Measurements from ENCODE around the gene ACHE. TPM values are rescaled to one million over a fixed set of nuclear protein-coding genes. Genes with fewer than 3 reads are reported as not detected.

The ACHE gene
- total and polyA plus RNA-seq, 7 donors, result 10.7 to 99.2 (median 23.8) TPM

GRCh38 chr7:100867040-100867775 is 28.5 kb downstream of the ACHE start, which contains the start of gene TRIP6:
TSS of gene TRIP6 (plus strand) at chr7:100867387. CDS start at chr7:100867498, 111 bp downstream.
- intact Hi-C loops (cut with DNase I), result no loop called here
- Histone ChIP-seq H3K27ac (peak within 1 kb of the TSS; percentile 83), H3K27me3 (ENCODE audit: insufficient read depth in 3 of 3, low read length in 2 of 3) (no peaks in the 10 kb centered on the region), H3K36me3 (ENCODE audit: insufficient read depth in 1 of 2, low read depth in 1 of 2) (peaks cover 0 to 16% of the 10 kb centered on the region in 2 donors), H3K9me3 (no peaks in the 10 kb centered on the region), H3K4me3 (peak within 1 kb of the TSS; percentile 77), H3K4me1 (peaks cover 12% of the 10 kb centered on the region)
- 9 to 12% (median 11%) methylated on average over 27 to 42 of the region's 42 CpGs for WGBS, 3 donors
- peak; percentile 90 to 92 for DNase-seq
- no peak for TF ChIP-seq CTCF (IDR thresholded peaks at IDR 0.05)
- peak; percentile 50 to 67 (median 54) for ATAC-seq

GRCh38 chr7:100866729-100867039 is 29.0 kb downstream of the ACHE start:
- intact Hi-C loops (cut with DNase I), result no loop called here
- H3K27me3 ChIP-seq (ENCODE audit: insufficient read depth in 3 of 3, low read length in 2 of 3), result no peaks in the 10 kb centered on the region
- peak overlapping the region; percentile 77 for H3K4me3 ChIP-seq
- H3K36me3 ChIP-seq (ENCODE audit: insufficient read depth in 1 of 2, low read depth in 1 of 2), result peaks cover 0 to 15% of the 10 kb centered on the region in 2 donors
- 26 to 52% (median 35%) methylated on average over 5 of the region's 5 CpGs for WGBS, 3 donors
- H3K27ac ChIP-seq, result peak overlapping the region; percentile 83
- peaks cover 12% of the 10 kb centered on the region for H3K4me1 ChIP-seq
- DNase-seq (peak in 1 of 2 donors; percentile 57), ATAC-seq (peak in 2 of 4 donors; percentile 2 to 4)
- no peak for TF ChIP-seq CTCF (IDR thresholded peaks at IDR 0.05)
- H3K9me3 ChIP-seq, result no peaks in the 10 kb centered on the region

- WGBS, 3 donors, result 16 to 45% (median 26%) methylated on average over 44 to 46 of the region's 46 CpGs
- H3K9me3 ChIP-seq, result no peaks in the 10 kb centered on the region
- intact Hi-C loops (cut with DNase I), result no loop called here
- H3K4me1 ChIP-seq, result peaks cover 12% of the 10 kb centered on the region
- DNase-seq (peak; percentile 82 to 93), ATAC-seq (peak; percentile 46 to 80 (median 64))
- H3K27me3 ChIP-seq (ENCODE audit: insufficient read depth in 3 of 3, low read length in 2 of 3), result no peaks in the 10 kb centered on the region
- peak overlapping the region; percentile 77 for H3K4me3 ChIP-seq
- peaks cover 0 to 11% of the 10 kb centered on the region in 2 donors for H3K36me3 ChIP-seq (ENCODE audit: insufficient read depth in 1 of 2, low read depth in 1 of 2)
- no peak for TF ChIP-seq CTCF (IDR thresholded peaks at IDR 0.05)
- peak overlapping the region; percentile 83 for H3K27ac ChIP-seq
These were observed 29.6 kb downstream of the ACHE start for GRCh38 chr7:100865938-100866728.

- peak in 1 of 4 donors; percentile 13 for ATAC-seq
- 67 to 80% (median 71%) methylated on average over 17 of the region's 17 CpGs for WGBS, 3 donors
- Histone ChIP-seq H3K27me3 (ENCODE audit: insufficient read depth in 3 of 3, low read length in 2 of 3) (no peaks in the 10 kb centered on the region), H3K4me1 (peaks cover 12% of the 10 kb centered on the region), H3K27ac (no peak overlapping the region), H3K4me3 (peak overlapping the region; percentile 77), H3K36me3 (ENCODE audit: insufficient read depth in 1 of 2, low read depth in 1 of 2) (peaks cover 0 to 9% of the 10 kb centered on the region in 2 donors), H3K9me3 (no peaks in the 10 kb centered on the region)
- no peak for TF ChIP-seq CTCF (IDR thresholded peaks at IDR 0.05)
- DNase-seq, result no peak
- intact Hi-C loops (cut with DNase I), result no loop called here
These were observed 30.2 kb downstream of the ACHE start for GRCh38 chr7:100865372-100865911.
